Hindlimb muscle (tissue), 1 donor: ENCODE results near the gene NHLH1. TPM values are rescaled to one million over a fixed set of nuclear protein-coding genes. Genes with fewer than 3 reads are reported as not detected.

Experiments
- DNase-seq: peaks from one replicate; pipeline ENCODE4 v3.0.0-alpha.2; 2013
- polyA plus RNA-seq: library from polyadenylated mRNA; unstranded; fragments of 120-200 nt; gene quantifications from one replicate; pipeline ENCODE4 v1.2.1, GENCODE V29; 2013; ENCODE audit not compliant: insufficient read length

NHLH1 gene
- polyA plus RNA-seq, 1 donor, result 1.5 TPM

GRCh38 chr1:160413716-160414115 lies 46.8 kb downstream of the NHLH1 start:
- no peak for DNase-seq

- DNase-seq, result no peak
These were observed 48.0 kb downstream of the NHLH1 start for GRCh38 chr1:160414881-160415280.

GRCh38 chr1:160415696-160416290 lies 48.9 kb downstream of the NHLH1 start:
- DNase-seq, result no peak

- no peak for DNase-seq
These were observed 49.5 kb downstream of the NHLH1 start for GRCh38 chr1:160416369-160416768.

GRCh38 chr1:160418483-160418882 lies 51.6 kb downstream of the NHLH1 start:
- no peak for DNase-seq

GRCh38 chr1:160419150-160419837 lies 52.4 kb downstream of the NHLH1 start:
- DNase-seq, result no peak

- no peak for DNase-seq
These were observed 52.9 kb downstream of the NHLH1 start for GRCh38 chr1:160419838-160420169.

GRCh38 chr1:160420881-160421842 lies 54.3 kb downstream of the NHLH1 start:
- DNase-seq, result no peak

- no peak for DNase-seq
These were observed 55.0 kb downstream of the NHLH1 start for GRCh38 chr1:160421881-160422280.

Other genes with a start within 250 kb of the NHLH1 start
- gene ATP1A4, start 215.5 kb upstream of the NHLH1 start, polyA plus RNA-seq, result 4.0 TPM
- 912 TPM for gene CASQ1, start 176.5 kb upstream of the NHLH1 start, polyA plus RNA-seq
- 117 TPM for gene PEA15, start 161.7 kb upstream of the NHLH1 start, polyA plus RNA-seq
- gene DCAF8, start 104.5 kb upstream of the NHLH1 start, polyA plus RNA-seq, result 115 TPM
- 45.3 TPM for gene PEX19, start 81.9 kb upstream of the NHLH1 start, polyA plus RNA-seq
- 122 TPM for gene COPA, start 23.8 kb upstream of the NHLH1 start, polyA plus RNA-seq
- gene NCSTN, start 23.7 kb upstream of the NHLH1 start, polyA plus RNA-seq, result 108 TPM
- 11.0 TPM for gene VANGL2, start 33.5 kb downstream of the NHLH1 start, polyA plus RNA-seq
- 0.31 TPM for gene SLAMF6, start 156.2 kb downstream of the NHLH1 start, polyA plus RNA-seq
- gene CD84, start 212.4 kb downstream of the NHLH1 start, polyA plus RNA-seq, result 3.2 TPM